K562 (cell line): Measurements from ENCODE around the gene BLOC1S3. TPM values are rescaled to one million over a fixed set of nuclear protein-coding genes. Genes with fewer than 3 reads are reported as not detected.

Experiments used
- ATAC-seq: fragments of 200-7000 bp; cut with Tn5 transposase; 3 replicates; pipeline ENCODE4 v1.9.1; 2020; ENCODE audit warnings: moderate library complexity
- BruUV-seq: library from RNA; stranded (reverse); fragments of 400-500 nt; replicated peaks from 2 replicates; lab custom pipeline; 2021; lab: Mats Ljungman, UMichigan
- CTCF ChIA-PET: fragments of 300-600 bp; formaldehyde crosslinking; extraction: SDS; loops from one replicate; lab custom pipeline; 2021; ENCODE audit warnings: low intra/inter-chr PET ratio; lab: Yijun Ruan, JAX
- POLR2A ChIA-PET: fragments of 300-600, 350-650 bp; sonication (Branson Sonifier 250); formaldehyde crosslinking; extraction: SDS; loops from one replicate; lab custom pipeline; 2021; ENCODE audit warnings: antibody characterized with exemption, inconsistent platforms; lab: Yijun Ruan, JAX
- DNase-seq, 4 experiments: peaks; one replicate each; pipeline versions ENCODE4 v3.0.0 to v3.0.0-alpha.2; 2011 to 2018; ENCODE audit warnings: low spot score in 3 of 4, mixed read lengths in 3 of 4; ENCODE audit errors: extremely low read depth in 1 of 4
- FAIRE-seq: peaks from 2 replicates; lab custom pipeline; 2011; peaks lifted over from hg19 to GRCh38; lab: Jason Lieb, UNC
- H2AFZ ChIP-seq: 2 replicates; pipeline ENCODE4 v1.6.0; 2011; ENCODE audit warnings: low read depth, low read length, control low read depth, inconsistent platforms
- H3K27ac ChIP-seq: fragments of 200-600 bp; 3 replicates; pipeline ENCODE4 v1.8.0; 2011; ENCODE audit warnings: low read depth, mild to moderate bottlenecking, control low read depth, inconsistent platforms, low read length, moderate library complexity, mixed read lengths; ENCODE audit errors: extremely low read depth
- H3K27me3 ChIP-seq, 2 experiments: fragments of 300-600 bp in 1 of 2; 2 replicates in 1 of 2; 3 replicates in 1 of 2; pipeline versions ENCODE4 v1.6.0 to v1.8.0; 2011; ENCODE audit warnings: inconsistent platforms in 2 of 2, low read length in 2 of 2, mild to moderate bottlenecking in 1 of 2, mixed read lengths in 1 of 2, moderate library complexity in 1 of 2; ENCODE audit not compliant: control insufficient read depth in 2 of 2, insufficient read depth in 2 of 2
- H3K36me3 ChIP-seq: fragments of 300-600 bp; 3 replicates; pipeline ENCODE4 v1.8.0; 2011; ENCODE audit warnings: mild to moderate bottlenecking, low read length, inconsistent platforms; ENCODE audit not compliant: control insufficient read depth, insufficient read depth
- H3K4me1 ChIP-seq, 2 experiments: fragments of 200-600 bp in 1 of 2; replicated peaks in 1 of 2; 2 replicates in 1 of 2; 3 replicates in 1 of 2; pipeline versions ENCODE4 v1.5.1 to v1.8.0; 2011; ENCODE audit warnings: inconsistent platforms in 2 of 2, low read length in 2 of 2, mild to moderate bottlenecking in 1 of 2, mixed read lengths in 1 of 2, moderate library complexity in 1 of 2; ENCODE audit not compliant: control insufficient read depth in 2 of 2, insufficient read depth in 2 of 2
- H3K4me2 ChIP-seq: 2 replicates; pipeline ENCODE4 v1.6.1; 2011; ENCODE audit warnings: low read length, control low read depth, inconsistent platforms, mixed read lengths; ENCODE audit not compliant: insufficient read depth
- H3K4me3 ChIP-seq: fragments of 200-600 bp; sonication (generic), shearing (Covaris generic); 2 replicates; pipeline ENCODE4 v1.5.1; 2016; ENCODE audit warnings: control low read depth, inconsistent platforms
- H3K79me2 ChIP-seq: fragments of 200-600 bp; 3 replicates; pipeline ENCODE4 v1.8.0; 2011; ENCODE audit warnings: low read length, inconsistent platforms; ENCODE audit not compliant: control insufficient read depth, insufficient read depth
- H3K9ac ChIP-seq, 2 experiments: 2 replicates each; pipeline versions ENCODE4 v1.6.0 to v1.6.1; 2011; ENCODE audit warnings: low read depth in 2 of 2, low read length in 2 of 2, control low read depth in 1 of 2, inconsistent platforms in 1 of 2, mild to moderate bottlenecking in 1 of 2, mixed read lengths in 1 of 2; ENCODE audit not compliant: insufficient read depth in 1 of 2
- H3K9me1 ChIP-seq: one replicate; pipeline ENCODE4 v1.6.0; 2011; ENCODE audit warnings: inconsistent platforms, mild to moderate bottlenecking, low read length, moderate library complexity; ENCODE audit not compliant: control insufficient read depth, insufficient read depth
- H3K9me3 ChIP-seq: replicated peaks from 2 replicates; pipeline ENCODE4 v1.5.1; 2011; ENCODE audit warnings: low read depth, low read length, inconsistent platforms; ENCODE audit not compliant: control insufficient read depth, insufficient read depth
- H4K20me1 ChIP-seq: replicated peaks from 2 replicates; pipeline ENCODE4 v1.6.1; 2011; ENCODE audit warnings: low read length, inconsistent platforms, mixed read lengths; ENCODE audit not compliant: control insufficient read depth, insufficient read depth
- HOXB6 ChIP-seq: fragments of 250-450 bp; sonication (Bioruptor Pico); IDR thresholded peaks from 2 replicates; pipeline ENCODE4 v1.5.1; 2022; ENCODE audit warnings: mild to moderate bottlenecking, borderline replicate concordance
- PTTG1 ChIP-seq: fragments of 450-650 bp; IDR thresholded peaks from 2 replicates; pipeline ENCODE4 v1.6.1; 2016; ENCODE audit warnings: low read depth, mild to moderate bottlenecking, missing genetic modification characterization, missing compliant biosample characterization
- TBP ChIP-seq: optimal IDR thresholded peaks from 2 replicates; pipeline ENCODE3; 2011; ENCODE audit warnings: low read depth, low read length, improper control_type of control experiment
- WGBS: fragments of 100-300 bp; shearing (Covaris generic); methylation state at CpG from one replicate; pipeline ENCODE4 v1.1.6; 2016; ENCODE audit warnings: low coverage, mixed read lengths; ENCODE audit not compliant: insufficient coverage; ENCODE audit errors: missing lambda C conversion rate; 5-methylcytosine and 5-hydroxymethylcytosine counted together
- in situ Hi-C: fragments of 300-500 bp; cut with MboI; formaldehyde crosslinking; loops from 4 replicates; pipeline ENCODE4 v1.15.0; 2018; ENCODE audit warnings: inconsistent platforms, mixed read lengths
- intact Hi-C: fragments of 100-400 bp; cut with micrococcal nuclease; formaldehyde crosslinking; loops from 2 replicates; pipeline ENCODE4 v1.14.2; 2022
- polyA plus RNA-seq, 8 experiments: library from polyadenylated mRNA; depleted of rRNA in 4 of 8; stranded (reverse) in 5 of 8; unstranded in 3 of 8; fragments of >200 nt; fragmentation: Nextera tagmentation in 2 of 8; fragmentation: Illumina TruSeq in 1 of 8; extraction: Ambion mirVana in 2 of 8; extraction: Trizol in 1 of 8; gene quantifications; 2 replicates each; pipeline versions ENCODE4 v1.2.1 to v1.2.3, GENCODE V29; 2011 to 2014; ENCODE audit warnings: inconsistent platforms in 1 of 8, missing spikeins in 1 of 8
- total RNA-seq, 7 experiments: library from RNA; depleted of rRNA in 6 of 7; stranded (reverse); fragments of >200 nt in 6 of 7; fragmentation: Illumina TruSeq in 2 of 7; extraction: Trizol in 2 of 7; gene quantifications; 2 replicates each; pipeline versions ENCODE4 v1.2.1 to v1.2.3, GENCODE V29; 2011 to 2021; ENCODE audit warnings: low replicate concordance in 1 of 7
- TF ChIP-seq, protein P1 (sequence below): sonication (generic); formaldehyde crosslinking; IDR thresholded peaks from 2 replicates; pipeline ENCODE4 v1.5.0; 2020; ENCODE audit warnings: missing genetic modification reagents
- TF ChIP-seq, protein P2 (sequence below): sonication (generic); formaldehyde crosslinking; IDR thresholded peaks from 2 replicates; pipeline ENCODE4 v1.9.0; 2022; ENCODE audit warnings: mild to moderate bottlenecking, missing genetic modification reagents

The BLOC1S3 gene
- total and polyA plus RNA-seq, 9 of the 15 experiments (the other 6 are each of a cell fraction or from before 2014, with no cell fraction given): 3.9 to 20.2 (median 10.4) TPM

DNA sequence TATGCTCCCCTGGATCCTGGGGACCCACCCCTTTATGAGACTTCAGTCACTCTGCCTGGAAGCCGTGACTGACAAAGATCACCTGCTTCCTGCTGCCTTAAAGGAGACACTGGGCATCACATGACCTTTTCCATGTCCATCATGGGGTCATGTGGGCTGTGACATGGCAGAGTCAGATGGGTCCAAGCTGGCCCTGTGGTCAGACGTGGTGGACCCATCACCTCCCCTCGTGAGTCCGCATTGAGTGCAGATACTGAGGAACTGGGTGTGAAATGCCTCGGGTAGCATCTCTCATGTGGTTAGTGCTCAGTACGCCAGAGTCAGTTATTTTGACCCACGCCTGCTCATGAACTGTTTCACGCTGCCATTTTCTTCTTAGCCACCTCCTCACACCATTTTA, 44.9 kb upstream of the BLOC1S3 start:
- Histone ChIP-seq H3K79me2 (peaks cover 22% of the 10 kb centered on the region), H3K9me3 (no peaks in the 10 kb centered on the region), H3K36me3 (peaks cover 17% of the 10 kb centered on the region; the same call in 1 of the 3 replicates), H3K4me3 (no peak overlapping the region), H3K9me1 (peaks cover 3% of the 10 kb centered on the region), H3K27ac (no peak overlapping the region), H3K4me2 (no peak overlapping the region), H3K27me3 (no peaks in the 10 kb centered on the region), H3K4me1 (peaks cover 0 to 32% of the 10 kb centered on the region in 2 experiments; a peak in 3 of 5 replicates), H3K9ac (peak overlapping the region in 1 of 2 experiments; percentile 68; a peak in 1 of 4 replicates), H4K20me1 (peaks cover 16% of the 10 kb centered on the region), H2AFZ (no peak overlapping the region)
- 90% methylated on average over 8 of the region's 8 CpGs for WGBS
- in situ Hi-C loops: no loop called here
- ATAC-seq (no peak), DNase-seq (no peak), FAIRE-seq (peak; percentile 32)
- intact Hi-C loops: no loop called here
- CTCF ChIA-PET: no interaction called here
- POLR2A ChIA-PET: no interaction called here
- TF ChIP-seq, protein P1, sequence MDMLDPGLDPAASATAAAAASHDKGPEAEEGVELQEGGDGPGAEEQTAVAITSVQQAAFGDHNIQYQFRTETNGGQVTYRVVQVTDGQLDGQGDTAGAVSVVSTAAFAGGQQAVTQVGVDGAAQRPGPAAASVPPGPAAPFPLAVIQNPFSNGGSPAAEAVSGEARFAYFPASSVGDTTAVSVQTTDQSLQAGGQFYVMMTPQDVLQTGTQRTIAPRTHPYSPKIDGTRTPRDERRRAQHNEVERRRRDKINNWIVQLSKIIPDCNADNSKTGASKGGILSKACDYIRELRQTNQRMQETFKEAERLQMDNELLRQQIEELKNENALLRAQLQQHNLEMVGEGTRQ (CRISPR knock-in tag): 0 out of 2 replicates have a peak, but pooled peaks have one; percentile 6
- TF ChIP-seq, protein P2, sequence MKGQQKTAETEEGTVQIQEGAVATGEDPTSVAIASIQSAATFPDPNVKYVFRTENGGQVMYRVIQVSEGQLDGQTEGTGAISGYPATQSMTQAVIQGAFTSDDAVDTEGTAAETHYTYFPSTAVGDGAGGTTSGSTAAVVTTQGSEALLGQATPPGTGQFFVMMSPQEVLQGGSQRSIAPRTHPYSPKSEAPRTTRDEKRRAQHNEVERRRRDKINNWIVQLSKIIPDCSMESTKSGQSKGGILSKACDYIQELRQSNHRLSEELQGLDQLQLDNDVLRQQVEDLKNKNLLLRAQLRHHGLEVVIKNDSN (CRISPR knock-in tag): 0 out of 2 replicates have a peak, but pooled peaks have one; percentile 9
- TF ChIP-seq PTTG1 (tag) (no peak), HOXB6 (CRISPR knock-in tag) (no peak), TBP (no peak)
- no TSS peak for BruUV-seq
